Measurements from ENCODE around the gene LCN2.
"Not testable (repeated sequence)": the region's sequence is repeated elsewhere in the genome, so short reads cannot be mapped to it uniquely, and the experiment has no call there.

LCN2 gene

GRCh38 chr9:128128836-128129590 is 20.2 kb upstream of the LCN2 start:
- no peak for DNase-seq (ENCODE audit: low spot score)

GRCh38 chr9:128129976-128130590 is 19.2 kb upstream of the LCN2 start:
- DNase-seq (ENCODE audit: low spot score), result not testable (repeated sequence)

DNA sequence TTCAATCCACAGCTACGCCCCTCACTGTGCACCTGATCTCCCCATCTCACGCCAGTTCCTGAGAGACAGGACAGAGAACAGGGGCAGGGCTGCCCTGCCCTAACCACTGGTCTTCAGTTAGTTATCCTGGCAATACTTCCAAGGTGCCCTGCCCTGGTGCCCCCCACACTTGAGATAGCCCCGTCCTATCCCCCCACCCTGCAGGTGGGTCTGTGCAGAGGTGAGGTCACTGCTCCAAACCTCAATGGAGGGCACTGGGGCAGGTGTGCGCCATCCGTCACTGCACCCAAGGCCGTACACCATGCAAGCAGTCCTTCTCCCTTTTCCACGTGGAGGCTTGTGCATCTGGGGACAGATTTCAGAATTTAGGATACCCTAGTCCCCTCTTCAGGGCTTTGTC is 18.6 kb upstream of the LCN2 start:
- DNase-seq (ENCODE audit: low spot score), result not testable (repeated sequence)

DNA sequence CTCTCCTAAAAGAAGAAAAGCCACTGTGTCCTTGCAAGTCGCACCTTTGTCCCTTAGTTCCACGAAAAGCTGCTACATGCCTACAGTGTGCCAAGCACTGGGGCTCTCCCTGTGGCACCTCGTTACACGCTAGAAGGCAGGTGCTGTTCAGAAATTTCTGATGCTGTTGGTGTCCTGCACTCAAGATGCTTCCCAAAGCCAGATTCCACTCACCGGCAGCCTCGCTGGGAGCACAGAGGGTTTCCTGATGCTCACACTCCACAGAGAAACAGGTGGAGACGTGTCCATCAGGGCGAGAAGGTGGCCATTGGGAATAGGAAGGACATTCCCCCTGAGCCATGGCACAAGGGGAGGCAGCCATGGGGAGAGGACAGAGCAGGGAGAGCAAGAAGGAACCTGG is 17.9 kb upstream of the LCN2 start:
- DNase-seq (ENCODE audit: low spot score), result not testable (repeated sequence)

DNA sequence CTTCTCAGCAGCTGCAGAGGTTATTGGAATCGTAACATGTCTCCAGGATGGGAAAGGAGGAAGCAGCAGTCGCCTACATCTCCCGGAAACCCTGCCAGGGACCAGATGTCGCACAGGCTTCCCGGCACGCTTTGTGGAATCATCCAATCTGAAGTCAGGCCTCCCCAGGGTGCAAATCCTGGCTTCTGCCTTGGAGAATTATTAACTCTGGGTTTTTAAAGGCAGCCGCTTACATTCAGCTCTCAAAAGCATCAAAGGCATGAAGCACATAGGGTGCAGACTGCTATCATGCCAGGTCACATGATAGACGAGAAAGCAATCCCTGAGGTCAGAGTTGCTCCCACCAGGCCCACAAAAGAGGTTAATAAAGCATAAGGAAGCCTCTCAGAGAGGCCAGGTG is 17.1 kb upstream of the LCN2 start:
- not testable (repeated sequence) for DNase-seq (ENCODE audit: low spot score)

GRCh38 chr9:128135561-128135960 is 13.7 kb upstream of the LCN2 start:
- DNase-seq (ENCODE audit: low spot score), result not testable (repeated sequence)

- no peak for DNase-seq (ENCODE audit: low spot score)
Measured at GRCh38 chr9:128136816-128137793, 12.1 kb upstream of the LCN2 start.

DNA sequence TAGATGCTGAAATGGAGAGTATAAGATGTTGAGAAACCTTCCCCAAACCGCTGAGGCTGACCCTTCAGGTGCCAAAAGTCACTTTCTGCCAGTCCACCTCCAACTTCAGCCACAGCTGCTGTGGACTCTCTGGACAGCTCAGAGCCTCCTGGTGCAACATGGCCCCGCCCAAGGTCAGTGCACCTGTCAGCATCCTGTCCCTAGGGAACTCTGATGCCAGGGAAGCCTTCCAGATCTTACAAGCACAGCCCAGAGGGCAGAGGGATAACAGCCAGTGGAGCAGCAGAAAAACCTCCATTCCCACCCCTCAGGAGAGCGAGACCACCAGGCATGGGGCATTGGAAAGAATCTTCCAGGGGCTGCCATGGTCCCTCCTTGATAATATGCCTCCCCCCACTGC is 11.3 kb upstream of the LCN2 start:
- no peak for DNase-seq (ENCODE audit: low spot score)

GRCh38 chr9:128139621-128140020 is 9.6 kb upstream of the LCN2 start:
- DNase-seq (ENCODE audit: low spot score), result no peak

DNA sequence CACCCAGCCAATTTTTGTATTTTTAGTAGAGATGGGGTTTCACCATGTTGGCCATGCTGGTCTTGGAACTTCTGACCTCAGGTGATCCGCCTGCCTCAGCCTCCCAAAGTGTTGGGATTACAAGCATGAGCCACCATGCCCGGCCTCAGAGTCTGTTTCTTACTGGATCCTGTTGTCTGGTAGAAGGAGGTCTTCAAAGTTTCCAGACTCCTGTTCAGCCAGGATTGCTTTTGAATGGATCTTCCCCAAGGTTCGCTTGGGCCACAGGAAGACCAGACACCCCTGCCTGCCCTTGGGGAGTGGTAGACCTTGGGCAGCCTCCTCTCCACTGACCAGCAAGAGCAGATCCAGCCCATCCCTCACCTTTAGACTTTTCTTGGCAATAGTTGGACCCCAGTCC is 7.6 kb upstream of the LCN2 start:
- no peak for DNase-seq (ENCODE audit: low spot score)

DNA sequence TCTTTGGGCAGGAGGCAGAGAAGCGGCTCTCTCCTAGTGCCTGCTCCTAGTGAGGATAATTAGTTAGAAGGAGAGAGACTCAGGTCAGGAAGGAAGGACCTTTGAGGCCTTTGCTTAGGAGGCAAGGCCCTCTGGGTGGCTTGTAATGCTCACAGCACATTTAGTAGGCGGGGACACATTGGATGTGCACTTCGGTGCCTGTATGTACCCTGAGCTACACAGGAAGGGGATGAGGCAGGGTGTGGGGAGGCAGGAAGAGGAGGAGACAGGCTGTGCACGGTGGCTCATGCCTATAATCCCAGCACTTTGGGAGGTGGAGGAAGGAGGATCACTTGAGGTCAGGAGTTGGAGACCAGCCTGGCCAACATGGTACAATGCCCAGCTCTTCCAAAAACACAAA is 7.2 kb upstream of the LCN2 start:
- DNase-seq (ENCODE audit: low spot score), result peak; percentile 37

GRCh38 chr9:128142596-128142995 is 6.7 kb upstream of the LCN2 start:
- no peak for DNase-seq (ENCODE audit: low spot score)

- DNase-seq (ENCODE audit: low spot score), result no peak
Measured at GRCh38 chr9:128143525-128144238, 5.6 kb upstream of the LCN2 start.

GRCh38 chr9:128144239-128145181 is 4.7 kb upstream of the LCN2 start:
- DNase-seq (ENCODE audit: low spot score), result no peak

GRCh38 chr9:128145536-128145935 is 3.7 kb upstream of the LCN2 start:
- no peak for DNase-seq (ENCODE audit: low spot score)

GRCh38 chr9:128145951-128146351 is 3.3 kb upstream of the LCN2 start:
- DNase-seq (ENCODE audit: low spot score), result no peak

DNA sequence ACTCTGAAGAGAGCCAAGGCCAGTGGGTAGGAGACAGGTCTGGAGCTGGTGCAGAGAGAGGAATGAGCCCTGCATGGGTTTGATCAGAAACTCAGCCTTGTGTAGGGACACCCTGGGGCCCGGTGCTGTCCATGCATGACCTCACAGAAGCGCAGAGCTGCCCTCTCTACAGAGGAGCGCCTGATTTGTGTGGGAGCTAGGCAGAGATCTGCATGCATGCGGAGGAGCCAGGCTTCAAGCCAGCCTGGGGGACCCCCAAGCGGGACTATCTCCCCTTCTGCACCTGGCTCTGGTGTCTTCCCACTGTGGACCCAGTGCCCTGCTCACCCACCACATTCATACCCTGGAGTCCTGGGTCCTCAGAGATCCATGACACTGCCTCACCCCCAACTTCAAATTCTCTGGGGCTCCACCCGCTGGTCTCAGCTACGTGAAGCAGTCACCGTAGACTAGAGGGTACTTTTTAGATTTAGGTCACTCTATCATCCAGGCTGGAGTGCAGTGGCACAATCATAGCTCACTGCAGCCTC is 2.6 kb upstream of the LCN2 start:
- no peak for DNase-seq (ENCODE audit: low spot score)

- no peak for DNase-seq (ENCODE audit: low spot score)
Measured at GRCh38 chr9:128148509-128149000, 698 bp upstream of the LCN2 start.

DNA sequence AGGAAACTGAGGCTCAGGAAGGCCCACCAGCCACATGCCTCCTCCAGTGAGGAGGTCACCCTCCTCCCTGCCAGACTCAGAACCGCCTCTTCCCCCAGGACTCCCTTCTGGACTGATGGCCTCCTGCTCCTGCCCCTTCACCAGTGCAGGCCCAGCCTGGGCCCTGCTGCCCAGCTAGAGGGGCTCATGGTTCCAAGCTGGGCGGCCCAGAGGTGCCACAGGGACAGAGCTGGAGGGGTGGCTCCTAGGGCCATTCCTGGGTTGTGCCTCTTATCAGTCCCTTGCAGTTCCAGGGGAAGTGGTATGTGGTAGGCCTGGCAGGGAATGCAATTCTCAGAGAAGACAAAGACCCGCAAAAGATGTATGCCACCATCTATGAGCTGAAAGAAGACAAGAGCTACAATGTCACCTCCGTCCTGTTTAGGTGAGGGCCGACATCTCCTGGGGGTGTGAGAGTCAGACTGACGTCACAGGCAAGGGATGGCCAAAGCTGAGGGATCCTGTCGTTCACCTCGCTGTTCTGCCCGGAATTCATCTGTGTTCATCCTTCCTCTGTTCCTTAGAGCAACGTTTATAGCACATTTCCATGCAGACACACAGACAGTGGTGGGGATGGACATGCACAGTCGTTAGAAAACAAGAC is 819 bp downstream of the LCN2 start:
- DNase-seq (ENCODE audit: low spot score), result no peak

Measured in CD4-positive, alpha-beta T cell treated with Interleukin-6 at 100 ng/mL for 8 hours (primary cell).